Uterus (tissue), 2 donors: ENCODE results near the gene MALT1.
"Not testable (repeated sequence)": the region's sequence is repeated elsewhere in the genome, so short reads cannot be mapped to it uniquely, and the experiment has no call there.

Source experiments
- POLR2A ChIP-seq, 2 donors: fragments of 450-650 bp; IDR thresholded peaks; one replicate each; pipeline ENCODE4 v1.6.1; 2016; ENCODE audit warnings: antibody characterized with exemption in 2 of 2, mild to moderate bottlenecking in 1 of 2, moderate library complexity in 1 of 2
- TF ChIP-seq, protein P1 (sequence below), 4 experiments: fragments of 200-600 bp in 2 of 4; fragments of 450-650 bp in 2 of 4; sonication (generic) in 2 of 4; IDR thresholded peaks; one replicate each; pipeline ENCODE4 v1.5.1; 2016 to 2019; ENCODE audit warnings: antibody characterized with exemption in 4 of 4, mild to moderate bottlenecking in 2 of 4, moderate library complexity in 1 of 4

DNA sequence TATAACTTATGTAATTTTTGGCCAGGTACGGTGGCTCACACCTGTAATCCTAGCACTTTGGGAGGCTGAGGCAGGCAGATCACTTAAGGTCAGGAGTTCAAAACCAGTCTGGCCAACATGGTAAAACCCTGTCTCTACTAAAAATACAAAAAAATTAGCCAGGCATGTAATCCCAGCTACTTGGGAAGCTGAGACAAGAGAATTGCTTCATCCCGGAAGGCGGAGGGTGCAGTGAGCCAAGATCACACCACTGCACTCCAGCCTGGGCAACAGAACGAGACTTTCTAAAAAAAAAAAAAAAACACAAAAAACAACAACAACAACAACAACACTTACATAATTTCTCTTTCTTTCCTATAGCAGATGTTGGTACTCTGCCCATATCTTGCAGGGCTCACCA, 105.3 kb downstream of the MALT1 start:
- TF ChIP-seq, protein P1, sequence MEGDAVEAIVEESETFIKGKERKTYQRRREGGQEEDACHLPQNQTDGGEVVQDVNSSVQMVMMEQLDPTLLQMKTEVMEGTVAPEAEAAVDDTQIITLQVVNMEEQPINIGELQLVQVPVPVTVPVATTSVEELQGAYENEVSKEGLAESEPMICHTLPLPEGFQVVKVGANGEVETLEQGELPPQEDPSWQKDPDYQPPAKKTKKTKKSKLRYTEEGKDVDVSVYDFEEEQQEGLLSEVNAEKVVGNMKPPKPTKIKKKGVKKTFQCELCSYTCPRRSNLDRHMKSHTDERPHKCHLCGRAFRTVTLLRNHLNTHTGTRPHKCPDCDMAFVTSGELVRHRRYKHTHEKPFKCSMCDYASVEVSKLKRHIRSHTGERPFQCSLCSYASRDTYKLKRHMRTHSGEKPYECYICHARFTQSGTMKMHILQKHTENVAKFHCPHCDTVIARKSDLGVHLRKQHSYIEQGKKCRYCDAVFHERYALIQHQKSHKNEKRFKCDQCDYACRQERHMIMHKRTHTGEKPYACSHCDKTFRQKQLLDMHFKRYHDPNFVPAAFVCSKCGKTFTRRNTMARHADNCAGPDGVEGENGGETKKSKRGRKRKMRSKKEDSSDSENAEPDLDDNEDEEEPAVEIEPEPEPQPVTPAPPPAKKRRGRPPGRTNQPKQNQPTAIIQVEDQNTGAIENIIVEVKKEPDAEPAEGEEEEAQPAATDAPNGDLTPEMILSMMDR (IDR thresholded peaks at IDR 0.05) = not testable (repeated sequence)
- not testable (repeated sequence) for TF ChIP-seq POLR2A (IDR thresholded peaks at IDR 0.05)
